HAP-1 (cell line): Measurements from ENCODE around the gene SPATA13.

Source experiments
- DNase-seq, 2 experiments: peaks; one replicate each; pipeline ENCODE4 v3.0.0-alpha.2; 2016 to 2020; ENCODE audit warnings: low spot score in 2 of 2
- H3K27me3 ChIP-seq: fragments of 250-450 bp; sonication (Bioruptor Pico); 2 replicates; pipeline ENCODE4 v1.5.1; 2020; ENCODE audit warnings: low read depth, mild to moderate bottlenecking, moderate library complexity
- H3K36me3 ChIP-seq: fragments of 250-450 bp; sonication (Bioruptor Pico); replicated peaks from 2 replicates; pipeline ENCODE4 v1.5.1; 2020; ENCODE audit warnings: mild to moderate bottlenecking
- H3K4me1 ChIP-seq: fragments of 250-450 bp; sonication (Bioruptor Pico); 2 replicates; pipeline ENCODE4 v1.5.1; 2020; ENCODE audit warnings: mild to moderate bottlenecking
- H3K4me3 ChIP-seq: fragments of 250-450 bp; sonication (Bioruptor Pico); 2 replicates; pipeline ENCODE4 v1.5.1; 2020; ENCODE audit warnings: mild to moderate bottlenecking, moderate library complexity
- H3K9me3 ChIP-seq: fragments of 250-450 bp; sonication (Bioruptor Pico); 2 replicates; pipeline ENCODE4 v1.5.1; 2020; ENCODE audit warnings: mild to moderate bottlenecking, moderate library complexity
- in situ Hi-C: fragments of 300-500 bp; cut with MboI; formaldehyde crosslinking; loops from 3 replicates; pipeline ENCODE4 v1.14.3; 2020; ENCODE audit warnings: low sequenced_read_pairs, inconsistent platforms, mixed read lengths

Gene SPATA13

DNA sequence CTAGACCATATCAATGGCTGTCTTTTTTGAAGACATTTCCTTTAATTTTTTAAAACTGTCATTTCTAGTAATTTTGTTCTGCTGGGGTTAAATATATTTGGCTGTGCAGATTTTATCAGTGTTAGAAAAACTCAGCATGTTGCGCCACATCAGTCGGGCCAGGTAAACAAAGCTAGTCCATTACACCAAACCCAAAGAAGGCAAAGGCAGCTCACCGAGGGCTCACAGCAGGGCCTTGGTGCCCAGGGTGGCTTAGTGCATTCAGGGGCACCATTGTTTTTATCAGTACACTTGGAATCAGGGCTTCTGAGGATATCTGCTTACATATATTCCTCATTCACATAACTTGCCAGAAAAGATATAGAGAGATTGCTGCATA, 22.2 kb downstream of the SPATA13 start:
- H3K4me3 ChIP-seq: no peak overlapping the region
- no peaks in the 10 kb centered on the region for H3K27me3 ChIP-seq
- H3K9me3 ChIP-seq: no peaks in the 10 kb centered on the region
- H3K4me1 ChIP-seq: peaks cover 18% of the 10 kb centered on the region
- no peak for DNase-seq
- in situ Hi-C loops: no loop called here
- H3K36me3 ChIP-seq: no peaks in the 10 kb centered on the region

DNA sequence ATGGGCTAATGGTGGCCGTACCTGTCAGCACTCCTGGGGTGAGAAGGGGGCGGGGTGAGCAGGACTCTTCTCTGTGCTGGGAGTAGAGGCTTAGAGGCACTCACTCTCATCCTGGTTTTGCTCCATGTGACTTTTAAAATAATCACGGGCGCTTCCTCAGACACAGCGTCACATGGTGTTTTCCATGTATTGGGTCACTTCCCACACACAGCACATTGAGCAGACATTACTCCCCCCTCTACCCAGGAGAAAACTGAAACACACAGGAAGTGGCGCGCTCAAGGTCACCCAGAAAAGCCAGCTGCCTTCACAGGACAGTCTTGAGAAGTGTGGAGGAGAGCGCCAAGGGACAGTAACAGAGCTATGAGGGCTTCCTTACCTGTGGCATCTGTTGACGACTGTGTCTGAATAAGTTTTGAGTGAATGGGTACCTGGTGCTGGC, 23.2 kb downstream of the SPATA13 start:
- Histone ChIP-seq H3K9me3 (no peaks in the 10 kb centered on the region), H3K4me1 (peaks cover 16% of the 10 kb centered on the region), H3K27me3 (no peaks in the 10 kb centered on the region), H3K4me3 (no peak overlapping the region), H3K36me3 (no peaks in the 10 kb centered on the region)
- DNase-seq: no peak
- in situ Hi-C loops: no loop called here

DNA sequence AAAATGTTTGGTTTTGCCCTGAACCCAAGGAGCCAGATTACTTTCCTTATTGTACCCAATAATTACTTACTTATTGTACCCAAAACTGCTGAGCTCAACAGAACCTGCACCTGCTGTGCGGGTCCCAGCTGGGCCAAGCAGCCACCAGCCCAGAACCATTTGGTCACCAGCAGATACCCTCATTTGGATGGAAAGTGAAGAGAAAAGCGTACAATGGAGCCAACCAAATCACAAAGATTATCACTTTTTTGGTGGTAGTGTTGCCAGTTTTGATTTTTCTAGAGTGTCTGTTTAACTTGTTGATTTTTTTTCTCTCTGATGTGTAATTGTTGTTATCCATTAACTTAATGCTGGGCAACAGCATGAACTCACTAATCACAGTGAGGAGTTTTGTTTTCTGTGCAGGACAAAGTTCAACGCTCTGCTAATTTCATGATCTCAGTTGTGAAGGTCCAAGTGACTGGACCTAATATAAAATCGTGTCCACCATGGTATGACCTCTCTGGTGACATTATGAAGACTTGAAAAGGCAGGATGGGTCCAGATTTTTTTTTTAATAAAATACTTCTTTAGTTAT, 23.8 kb downstream of the SPATA13 start:
- H3K27me3 ChIP-seq: no peaks in the 10 kb centered on the region
- no peaks in the 10 kb centered on the region for H3K36me3 ChIP-seq
- peaks cover 10% of the 10 kb centered on the region for H3K4me1 ChIP-seq
- no peak overlapping the region for H3K4me3 ChIP-seq
- no peaks in the 10 kb centered on the region for H3K9me3 ChIP-seq
- DNase-seq: no peak
- in situ Hi-C loops: no loop called here

DNA sequence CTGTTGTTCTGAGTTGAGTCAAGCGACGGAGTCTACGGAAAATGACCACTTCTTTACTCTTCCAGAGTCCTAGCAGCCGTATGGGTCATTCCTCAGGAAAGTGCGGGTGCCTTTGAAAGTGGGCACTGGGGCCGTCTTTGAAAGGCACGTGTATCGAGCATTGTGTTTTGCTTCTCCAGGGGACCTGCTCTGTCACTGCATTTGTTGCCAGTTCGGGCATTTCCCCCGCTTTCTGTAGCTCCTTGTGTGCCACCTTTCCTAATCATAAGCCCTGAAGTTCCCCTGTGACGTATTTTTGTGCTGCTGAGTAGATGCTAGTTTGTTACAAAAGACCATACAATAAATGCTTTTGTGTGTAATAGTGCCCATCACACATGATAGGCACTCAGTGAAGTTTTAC, 24.4 kb downstream of the SPATA13 start:
- no peaks in the 10 kb centered on the region for H3K27me3 ChIP-seq
- in situ Hi-C loops: no loop called here
- H3K4me3 ChIP-seq: no peak overlapping the region
- peaks cover 6% of the 10 kb centered on the region for H3K4me1 ChIP-seq
- no peak for DNase-seq
- H3K36me3 ChIP-seq: no peaks in the 10 kb centered on the region
- no peaks in the 10 kb centered on the region for H3K9me3 ChIP-seq

DNA sequence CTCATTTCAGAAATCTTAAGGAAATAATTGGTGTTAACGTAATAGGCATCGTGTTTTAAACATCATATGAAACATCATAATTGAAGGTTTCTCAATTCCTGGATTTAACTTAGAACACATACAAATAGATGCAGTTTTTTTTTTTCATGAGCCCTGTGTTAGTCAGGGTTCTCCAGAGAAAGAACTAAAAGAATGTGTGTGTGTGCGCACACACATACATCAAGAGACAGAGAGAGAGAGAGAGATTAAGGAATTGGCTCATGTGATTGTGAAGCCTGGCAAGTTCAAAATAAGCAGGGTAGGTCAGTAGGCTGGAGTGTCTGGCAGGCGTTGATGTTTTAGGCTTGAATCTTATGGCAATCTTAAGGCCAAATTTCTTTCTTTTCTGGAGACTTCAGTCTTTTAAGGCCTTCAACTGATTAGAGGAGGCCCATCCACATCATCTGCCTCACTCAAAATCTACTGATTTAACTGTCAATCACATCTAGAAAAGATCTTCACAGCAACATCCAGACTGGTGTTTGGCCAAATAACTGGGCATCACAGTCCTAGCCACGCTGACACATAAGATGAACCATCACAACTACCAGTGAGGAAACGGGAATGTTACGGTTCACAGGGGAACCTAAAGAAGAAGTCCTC, 25.2 kb downstream of the SPATA13 start:
- no peak for DNase-seq
- Histone ChIP-seq H3K4me3 (no peak overlapping the region), H3K27me3 (no peaks in the 10 kb centered on the region), H3K9me3 (no peaks in the 10 kb centered on the region), H3K36me3 (no peaks in the 10 kb centered on the region), H3K4me1 (no peaks in the 10 kb centered on the region)
- in situ Hi-C loops: no loop called here

DNA sequence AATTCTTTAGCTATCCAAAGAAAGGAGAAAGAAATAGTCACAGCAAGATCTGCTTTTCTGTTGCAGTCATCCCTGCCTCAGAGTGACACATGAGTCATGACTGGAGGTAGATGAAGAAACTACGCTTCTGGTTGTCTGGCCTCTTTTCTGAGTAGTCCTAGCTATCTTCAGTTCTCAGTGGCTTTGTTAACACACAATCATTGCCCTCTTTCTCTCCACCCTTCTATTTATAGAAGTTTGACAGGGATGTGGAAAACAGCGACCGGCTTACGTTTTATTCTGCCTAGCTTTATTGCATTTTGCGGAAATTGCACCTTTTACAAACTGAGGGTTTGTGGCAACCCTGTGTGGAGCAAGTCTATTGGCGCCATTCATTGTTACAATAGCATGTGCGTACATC, 26.7 kb downstream of the SPATA13 start:
- Histone ChIP-seq H3K4me1 (no peaks in the 10 kb centered on the region), H3K36me3 (no peaks in the 10 kb centered on the region), H3K9me3 (no peaks in the 10 kb centered on the region), H3K27me3 (no peaks in the 10 kb centered on the region), H3K4me3 (no peak overlapping the region)
- DNase-seq: no peak
- in situ Hi-C loops: no loop called here

DNA sequence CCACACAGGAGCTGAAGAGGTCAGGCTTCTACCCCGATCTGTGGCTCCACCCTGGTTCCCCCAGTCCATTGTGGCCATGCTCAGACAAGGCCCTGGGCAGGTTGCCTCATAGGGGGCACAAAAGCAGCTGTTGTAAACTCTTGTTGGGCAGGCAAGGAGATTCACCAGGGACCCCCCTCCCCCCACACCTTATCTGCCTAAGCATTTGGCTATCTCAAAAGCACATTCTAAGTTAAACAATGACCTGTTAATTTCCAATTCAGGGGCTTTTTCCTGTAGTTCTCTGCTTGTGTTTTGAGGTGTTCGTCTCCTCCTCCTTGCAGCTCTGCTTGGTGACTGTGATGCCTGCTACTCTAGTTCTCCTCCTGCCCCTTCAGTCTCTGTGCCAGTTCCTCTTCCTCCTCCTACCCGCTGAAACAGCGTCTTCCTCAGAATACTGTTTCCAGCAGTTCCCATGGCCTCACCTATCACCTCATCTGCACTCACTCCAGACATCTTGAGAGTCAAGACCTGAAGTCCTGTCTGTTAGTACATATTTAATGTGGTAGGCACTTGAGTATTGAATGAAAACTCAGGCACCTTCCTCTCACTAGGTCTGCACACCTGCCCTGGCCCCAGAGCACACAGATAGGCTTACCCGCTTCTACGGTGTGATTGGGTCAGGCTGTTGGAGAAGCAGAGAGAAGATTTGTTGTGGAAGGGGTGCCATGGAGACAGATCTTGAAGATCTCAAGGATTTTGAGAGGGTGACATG, 31.7 kb downstream of the SPATA13 start:
- in situ Hi-C loops: no loop called here
- no peaks in the 10 kb centered on the region for H3K4me1 ChIP-seq

DNA sequence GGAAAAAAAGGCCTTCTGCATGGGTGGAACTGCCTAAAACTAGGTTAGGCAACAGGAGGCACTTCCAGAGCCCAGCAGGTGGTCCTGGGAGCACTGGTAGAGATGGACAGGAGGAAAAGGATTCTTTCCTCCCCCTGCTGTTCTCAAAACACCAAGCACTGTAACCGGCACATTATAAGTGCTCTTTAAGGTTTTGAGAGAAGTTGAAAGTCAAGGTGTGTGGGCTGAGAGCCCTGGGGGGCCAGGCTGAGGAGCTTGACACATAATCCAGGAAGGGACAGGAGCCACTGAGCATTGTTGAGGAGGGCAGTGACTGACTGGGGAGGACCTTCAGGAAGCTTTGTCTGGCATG, 32.3 kb downstream of the SPATA13 start:
- Histone ChIP-seq H3K27me3 (no peaks in the 10 kb centered on the region), H3K4me3 (no peak overlapping the region), H3K36me3 (no peaks in the 10 kb centered on the region), H3K9me3 (no peaks in the 10 kb centered on the region), H3K4me1 (no peaks in the 10 kb centered on the region)
- in situ Hi-C loops: no loop called here
- DNase-seq: no peak

More for the DNA sequence above, 31.7 kb downstream of the SPATA13 start:
- Histone ChIP-seq H3K4me3 (no peak overlapping the region), H3K27me3 (no peaks in the 10 kb centered on the region), H3K9me3 (no peaks in the 10 kb centered on the region), H3K36me3 (no peaks in the 10 kb centered on the region)
- DNase-seq: no peak

DNA sequence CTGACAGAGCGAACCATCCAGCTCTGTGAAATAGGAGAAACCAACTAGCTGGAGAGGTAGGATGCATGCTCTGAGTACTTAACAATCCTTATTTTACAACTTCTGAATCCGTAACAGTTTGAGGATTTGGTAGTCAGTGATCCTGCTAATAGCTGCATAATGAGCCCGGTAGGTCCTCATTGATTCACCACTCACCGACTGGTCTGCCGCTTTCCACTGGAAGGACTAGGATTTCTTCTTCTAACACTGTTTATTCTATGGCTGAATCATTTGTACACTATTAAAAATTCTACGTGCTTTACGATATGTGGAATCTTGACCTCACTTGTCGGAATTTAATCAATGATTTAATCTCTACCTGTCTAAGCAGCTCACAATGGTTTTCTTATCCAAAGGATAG, 33.9 kb downstream of the SPATA13 start:
- in situ Hi-C loops: no loop called here
- H3K9me3 ChIP-seq: no peaks in the 10 kb centered on the region

DNA sequence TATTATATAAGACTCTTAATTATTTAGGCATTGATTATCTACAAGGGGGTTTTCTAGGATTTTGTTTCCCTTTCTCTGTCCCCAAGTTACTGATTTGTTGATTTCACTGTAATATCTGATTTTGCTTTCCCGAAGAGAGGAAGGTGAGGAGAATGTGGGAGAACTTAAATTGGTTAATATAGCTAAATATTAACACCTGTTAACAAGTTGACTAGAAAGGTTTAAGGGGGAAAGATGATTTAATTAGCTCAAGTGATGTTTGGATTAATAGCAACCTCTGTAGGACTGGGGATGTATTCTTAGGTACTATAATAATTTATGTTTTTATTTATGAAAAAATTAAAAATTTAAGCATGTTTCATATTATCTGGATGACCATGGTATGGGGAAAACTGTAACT, 35.1 kb downstream of the SPATA13 start:
- Histone ChIP-seq H3K4me1 (no peaks in the 10 kb centered on the region; the same call in 1 of the 2 replicates), H3K4me3 (no peak overlapping the region), H3K27me3 (no peaks in the 10 kb centered on the region), H3K36me3 (no peaks in the 10 kb centered on the region), H3K9me3 (no peaks in the 10 kb centered on the region)
- no peak for DNase-seq
- in situ Hi-C loops: no loop called here

More for the DNA sequence above, 33.9 kb downstream of the SPATA13 start:
- no peak for DNase-seq
- H3K36me3 ChIP-seq: no peaks in the 10 kb centered on the region
- no peaks in the 10 kb centered on the region for H3K27me3 ChIP-seq
- H3K4me1 ChIP-seq: no peaks in the 10 kb centered on the region; the same call in 1 of the 2 replicates
- H3K4me3 ChIP-seq: no peak overlapping the region

DNA sequence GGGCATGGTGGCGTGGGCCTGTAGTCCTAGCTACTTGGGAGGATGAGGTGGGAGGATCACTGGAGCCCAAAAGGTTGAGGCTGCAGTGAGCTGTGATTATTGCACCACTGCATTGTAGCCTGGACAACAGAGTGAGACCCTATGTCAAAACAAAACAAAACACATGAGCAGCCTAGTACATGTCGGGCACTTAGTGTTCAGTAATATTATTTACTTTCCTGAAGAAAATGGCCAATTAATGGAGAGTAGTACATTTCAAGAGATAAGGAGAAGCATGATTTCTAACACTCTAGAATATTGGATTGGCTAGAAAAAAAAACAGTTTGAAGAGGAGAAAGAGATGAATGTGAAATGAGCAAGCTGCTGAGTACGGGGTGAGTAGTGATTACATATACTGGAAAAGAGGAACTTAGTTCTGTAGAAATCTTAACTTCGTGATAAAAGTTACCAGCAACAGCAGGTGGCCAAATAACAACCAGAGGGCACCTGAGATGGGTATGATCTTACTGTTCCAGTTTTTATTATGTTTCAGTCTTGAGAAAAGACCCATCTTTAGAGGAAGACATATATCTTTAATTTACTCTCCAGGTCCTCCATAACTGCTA, 36.2 kb downstream of the SPATA13 start:
- Histone ChIP-seq H3K4me3 (no peak overlapping the region), H3K4me1 (no peaks in the 10 kb centered on the region; the same call in 1 of the 2 replicates), H3K9me3 (no peaks in the 10 kb centered on the region), H3K27me3 (no peaks in the 10 kb centered on the region), H3K36me3 (no peaks in the 10 kb centered on the region)
- in situ Hi-C loops: no loop called here
- DNase-seq: no peak

DNA sequence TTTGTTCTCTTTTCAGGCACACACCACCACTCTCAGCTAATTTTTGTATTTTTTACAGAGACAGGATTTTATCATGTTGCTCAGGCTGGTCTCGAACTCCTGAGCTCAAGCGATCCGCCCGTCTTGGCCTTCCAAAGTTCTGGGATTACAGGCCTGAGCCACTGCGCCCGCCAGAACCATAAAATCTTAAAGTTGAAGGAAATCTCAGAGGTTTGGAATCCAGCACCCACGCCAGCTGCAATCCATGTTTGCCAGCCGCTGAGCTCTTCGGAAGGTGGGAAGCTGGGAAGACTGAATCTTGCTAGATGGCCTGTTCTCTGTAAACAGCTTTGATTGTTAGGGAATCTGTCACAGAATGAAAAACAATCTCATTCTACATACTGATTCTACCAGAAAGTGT, 38.5 kb downstream of the SPATA13 start:
- in situ Hi-C loops: no loop called here
- no peaks in the 10 kb centered on the region; the same call in 1 of the 2 replicates for H3K4me1 ChIP-seq
- H3K9me3 ChIP-seq: no peaks in the 10 kb centered on the region
- DNase-seq: no peak
- H3K4me3 ChIP-seq: no peak overlapping the region
- H3K36me3 ChIP-seq: no peaks in the 10 kb centered on the region
- H3K27me3 ChIP-seq: no peaks in the 10 kb centered on the region

DNA sequence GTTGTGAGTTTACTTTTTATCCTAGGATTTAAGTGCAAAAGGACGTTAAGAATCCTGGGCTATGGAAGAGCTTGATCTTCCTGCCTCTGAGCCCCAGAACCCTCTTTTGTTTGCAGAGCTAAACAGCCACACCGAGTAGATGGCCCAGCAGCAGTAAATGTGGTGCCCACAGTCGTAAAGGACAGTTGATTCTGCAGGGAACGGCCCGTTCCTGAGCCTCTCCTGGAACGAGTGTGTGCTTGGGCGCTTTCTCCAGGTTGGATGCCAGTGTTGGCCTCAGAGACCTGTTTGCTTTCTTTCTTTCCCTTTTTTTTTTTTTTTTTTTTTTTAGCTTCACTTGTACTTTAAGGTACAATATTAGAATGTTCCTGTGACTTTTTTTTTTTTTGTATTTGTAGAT, 41.7 kb downstream of the SPATA13 start:
- H3K36me3 ChIP-seq: no peaks in the 10 kb centered on the region
- no peaks in the 10 kb centered on the region for H3K9me3 ChIP-seq
- no peaks in the 10 kb centered on the region; the same call in 1 of the 2 replicates for H3K4me1 ChIP-seq
- H3K27me3 ChIP-seq: no peaks in the 10 kb centered on the region
- in situ Hi-C loops: no loop called here
- DNase-seq: no peak
- no peak overlapping the region for H3K4me3 ChIP-seq

DNA sequence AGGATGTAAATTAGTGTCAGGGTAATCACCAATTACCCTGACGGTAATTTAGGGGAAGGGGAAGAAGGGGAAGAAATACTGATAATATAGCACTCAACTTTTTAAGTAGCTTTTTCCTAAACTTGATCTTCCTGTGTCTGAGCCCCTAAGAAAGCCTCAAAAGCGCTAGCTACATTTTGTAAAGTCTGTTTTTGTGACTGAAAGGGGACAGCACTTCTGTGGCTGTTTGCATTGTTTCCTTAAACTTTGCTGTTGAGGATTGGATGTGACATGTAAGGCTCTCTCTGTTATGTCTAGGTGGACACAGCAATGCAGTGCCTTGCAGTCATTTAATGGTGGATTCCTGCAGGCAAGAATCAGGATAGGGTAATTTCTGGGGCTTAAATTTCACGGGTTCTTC, 42.8 kb downstream of the SPATA13 start:
- Histone ChIP-seq H3K4me1 (no peaks in the 10 kb centered on the region; the same call in 1 of the 2 replicates), H3K9me3 (no peaks in the 10 kb centered on the region), H3K27me3 (no peaks in the 10 kb centered on the region), H3K36me3 (no peaks in the 10 kb centered on the region), H3K4me3 (no peak overlapping the region)
- in situ Hi-C loops: no loop called here
- no peak for DNase-seq
